Endodermal cell (in vitro differentiated cells): ENCODE measurements around the gene AIG1. TPM values are rescaled to one million over a fixed set of nuclear protein-coding genes. Genes with fewer than 3 reads are reported as not detected.

ENCODE experiments used
- DNase-seq: peaks from one replicate; pipeline ENCODE4 v3.0.0-alpha.2; 2017
- H3K27ac ChIP-seq: 2 replicates; pipeline ENCODE4 v1.5.1; 2013; ENCODE audit warnings: mild to moderate bottlenecking, low read depth, low read length, moderate library complexity
- H3K27me3 ChIP-seq: 2 replicates; pipeline ENCODE4 v1.6.1; 2013; ENCODE audit warnings: mild to moderate bottlenecking, low read length, moderate library complexity; ENCODE audit not compliant: insufficient read depth, control insufficient read depth, poor library complexity, severe bottlenecking
- H3K36me3 ChIP-seq: 2 replicates; pipeline ENCODE4 v1.7.0; 2013; ENCODE audit warnings: mild to moderate bottlenecking, low read length, moderate library complexity; ENCODE audit not compliant: control insufficient read depth, insufficient read depth
- H3K4me1 ChIP-seq: one replicate; pipeline ENCODE4 v1.7.0; 2013; ENCODE audit warnings: low read length; ENCODE audit not compliant: control insufficient read depth, insufficient read depth
- H3K4me3 ChIP-seq: 2 replicates; pipeline ENCODE4 v1.5.1; 2013; ENCODE audit warnings: mild to moderate bottlenecking, low read length, moderate library complexity
- H3K9ac ChIP-seq: 2 replicates; pipeline ENCODE4 v1.6.1; 2013; ENCODE audit warnings: mild to moderate bottlenecking, low read length, moderate library complexity; ENCODE audit not compliant: poor library complexity, severe bottlenecking; ENCODE audit errors: extremely low read depth
- H3K9me3 ChIP-seq: 2 replicates; pipeline ENCODE4 v1.6.1; 2013; ENCODE audit warnings: mild to moderate bottlenecking, low read length, moderate library complexity; ENCODE audit not compliant: control insufficient read depth
- H3K27ac Mint-ChIP-seq: 2 replicates; pipeline ENCODE4 v1.8.0; 2020; ENCODE audit warnings: mixed read lengths
- H3K27me3 Mint-ChIP-seq: 2 replicates; pipeline ENCODE4 v1.8.0; 2021; ENCODE audit warnings: mild to moderate bottlenecking, mixed read lengths; ENCODE audit not compliant: insufficient read depth
- H3K36me3 Mint-ChIP-seq: 2 replicates; pipeline ENCODE4 v1.8.0; 2020; ENCODE audit warnings: low read depth, mixed read lengths
- H3K4me1 Mint-ChIP-seq: 2 replicates; pipeline ENCODE4 v1.8.0; 2020; ENCODE audit warnings: mixed read lengths
- H3K4me3 Mint-ChIP-seq: 2 replicates; pipeline ENCODE4 v1.8.0; 2020; ENCODE audit warnings: mild to moderate bottlenecking, moderate library complexity, mixed read lengths
- H3K9me3 Mint-ChIP-seq: 2 replicates; pipeline ENCODE4 v1.8.0; 2020; ENCODE audit warnings: mild to moderate bottlenecking, mixed read lengths
- whole genome bisulfite sequencing, 2 experiments: methylation state at CpG; one replicate each; pipeline versions ENCODE4 v1.1.5 to v1.1.7; 2013; ENCODE audit warnings: missing lambda C conversion rate in 2 of 2, mixed read lengths in 1 of 2; ENCODE audit not compliant: insufficient coverage in 1 of 2, insufficient read length in 1 of 2; 5-methylcytosine and 5-hydroxymethylcytosine counted together
- total RNA-seq, 2 donors: library from RNA; stranded (reverse); fragmentation: NEBNext Ultra II Directional in 1 of 2; extraction: Animal tissue kit (Norgen Biotek cat#: 25700) in 1 of 2; gene quantifications; 2 replicates in 1 of 2; 3 replicates in 1 of 2; pipeline ENCODE4 v1.2.1, GENCODE V29; 2021
- TF ChIP-seq, protein P1 (sequence below): fragments of 200-600 bp; sonication (generic); conservative IDR thresholded peaks from 2 replicates; pipeline ENCODE4 v1.5.0; 2021; ENCODE audit warnings: antibody characterized with exemption, mild to moderate bottlenecking

AIG1 gene
- total RNA-seq, 2 donors from 2014 or later = 23.0 to 25.2 TPM

DNA sequence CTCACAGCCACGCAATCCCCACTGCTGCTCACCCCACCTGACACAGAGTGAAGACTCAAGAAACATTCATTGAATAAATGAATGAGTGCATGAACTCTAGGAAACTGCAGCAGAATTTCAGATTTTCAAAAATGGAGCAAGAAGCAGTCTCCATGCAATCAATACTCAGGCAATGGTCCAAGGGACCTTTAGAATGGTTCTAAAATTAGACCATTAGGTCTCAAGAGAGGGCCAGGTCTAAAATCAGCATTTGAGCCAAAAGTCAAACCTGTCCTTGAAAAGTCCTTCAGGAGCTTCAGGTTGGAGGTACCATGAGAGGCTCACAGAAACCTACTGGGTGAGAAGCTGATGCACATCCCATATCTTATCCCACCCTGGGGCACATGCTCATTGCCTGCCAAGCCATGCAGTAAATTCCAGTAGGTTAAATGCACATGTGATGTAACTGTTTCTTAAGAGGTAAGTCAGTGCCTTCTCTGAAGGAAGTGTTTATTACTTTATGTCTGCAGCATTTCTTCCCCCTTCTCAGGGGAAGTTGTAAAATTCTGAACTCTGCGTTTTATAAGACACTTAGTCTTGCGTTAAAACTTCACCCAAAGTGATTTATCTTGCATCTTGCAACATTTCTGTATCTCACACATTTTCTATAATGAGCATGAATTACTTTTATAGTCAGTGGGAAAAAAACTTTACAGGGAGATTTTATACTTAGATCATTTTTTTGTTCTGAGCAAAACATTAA lies 263.2 kb downstream of the AIG1 start:
- Mint-ChIP-seq H3K4me1 (no peaks in the 10 kb centered on the region), H3K27me3 (no peaks in the 10 kb centered on the region), H3K4me3 (no peak overlapping the region), H3K36me3 (no peaks in the 10 kb centered on the region), H3K27ac (no peak overlapping the region), H3K9me3 (no peaks in the 10 kb centered on the region)
- Histone ChIP-seq H3K9me3 (no peaks in the 10 kb centered on the region), H3K27me3 (no peaks in the 10 kb centered on the region), H3K27ac (no peak overlapping the region), H3K9ac (no peak overlapping the region), H3K4me1 (no peaks in the 10 kb centered on the region), H3K4me3 (no peak overlapping the region), H3K36me3 (no peaks in the 10 kb centered on the region)
- 96% methylated on average over 3 of the region's 3 CpGs; no CpG with 5 or more reads in 1 of the 2 experiments for WGBS, 2 experiments
- no peak for DNase-seq
- TF ChIP-seq, protein P1, sequence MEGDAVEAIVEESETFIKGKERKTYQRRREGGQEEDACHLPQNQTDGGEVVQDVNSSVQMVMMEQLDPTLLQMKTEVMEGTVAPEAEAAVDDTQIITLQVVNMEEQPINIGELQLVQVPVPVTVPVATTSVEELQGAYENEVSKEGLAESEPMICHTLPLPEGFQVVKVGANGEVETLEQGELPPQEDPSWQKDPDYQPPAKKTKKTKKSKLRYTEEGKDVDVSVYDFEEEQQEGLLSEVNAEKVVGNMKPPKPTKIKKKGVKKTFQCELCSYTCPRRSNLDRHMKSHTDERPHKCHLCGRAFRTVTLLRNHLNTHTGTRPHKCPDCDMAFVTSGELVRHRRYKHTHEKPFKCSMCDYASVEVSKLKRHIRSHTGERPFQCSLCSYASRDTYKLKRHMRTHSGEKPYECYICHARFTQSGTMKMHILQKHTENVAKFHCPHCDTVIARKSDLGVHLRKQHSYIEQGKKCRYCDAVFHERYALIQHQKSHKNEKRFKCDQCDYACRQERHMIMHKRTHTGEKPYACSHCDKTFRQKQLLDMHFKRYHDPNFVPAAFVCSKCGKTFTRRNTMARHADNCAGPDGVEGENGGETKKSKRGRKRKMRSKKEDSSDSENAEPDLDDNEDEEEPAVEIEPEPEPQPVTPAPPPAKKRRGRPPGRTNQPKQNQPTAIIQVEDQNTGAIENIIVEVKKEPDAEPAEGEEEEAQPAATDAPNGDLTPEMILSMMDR = no peak

DNA sequence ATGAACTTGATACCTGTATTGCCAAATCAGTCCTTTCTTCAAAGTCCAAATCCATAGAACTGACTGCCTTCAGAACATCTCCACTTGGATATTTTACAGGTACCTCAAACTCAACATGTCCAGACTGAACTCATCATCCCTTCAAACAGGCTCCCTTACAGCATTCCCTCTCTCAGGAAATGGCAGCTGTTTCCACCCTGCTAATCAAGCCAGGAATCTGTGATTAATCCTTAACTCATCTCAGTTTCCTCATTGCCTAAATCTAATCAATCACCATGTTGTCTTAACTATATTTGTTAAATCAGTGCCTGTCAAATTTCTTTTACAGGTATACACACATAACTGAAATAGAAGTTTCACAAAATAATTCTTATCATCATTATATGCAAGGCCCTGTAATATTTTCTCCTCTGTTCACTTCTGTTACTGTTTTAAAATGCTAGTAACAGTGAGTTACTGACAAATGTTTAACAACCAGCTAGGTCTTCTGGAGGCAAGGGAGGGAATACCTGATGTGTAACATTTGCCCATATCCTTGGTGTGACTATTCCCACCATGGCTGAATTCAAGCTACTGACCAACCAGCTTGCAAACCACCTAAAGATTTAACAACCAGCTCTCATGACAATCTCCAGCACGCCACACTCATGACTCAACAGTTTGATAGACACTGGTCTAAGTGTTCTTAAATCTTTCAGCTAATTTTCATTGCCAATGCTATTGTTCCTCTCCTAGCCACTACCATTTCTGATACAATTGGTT lies 264.9 kb downstream of the AIG1 start:
- WGBS, 2 experiments = 78 to 82% methylated on average over 1 of the region's 1 CpG
- Histone ChIP-seq H3K9me3 (no peaks in the 10 kb centered on the region), H3K4me3 (no peak overlapping the region), H3K9ac (no peak overlapping the region), H3K27me3 (no peaks in the 10 kb centered on the region), H3K27ac (no peak overlapping the region), H3K36me3 (no peaks in the 10 kb centered on the region), H3K4me1 (no peaks in the 10 kb centered on the region)
- Mint-ChIP-seq H3K4me1 (no peaks in the 10 kb centered on the region), H3K27me3 (no peaks in the 10 kb centered on the region), H3K9me3 (no peaks in the 10 kb centered on the region), H3K36me3 (no peaks in the 10 kb centered on the region), H3K27ac (no peak overlapping the region), H3K4me3 (no peak overlapping the region)
- no peak for DNase-seq
- TF ChIP-seq, protein P1 = no peak

GRCh38 chr6:143328876-143329275 lies 268.2 kb downstream of the AIG1 start:
- peak overlapping the region; percentile 30 for H3K4me3 ChIP-seq
- no peaks in the 10 kb centered on the region for H3K36me3 Mint-ChIP-seq
- no peaks in the 10 kb centered on the region for H3K27me3 ChIP-seq
- H3K27ac ChIP-seq = no peak overlapping the region
- no peak overlapping the region for H3K4me3 Mint-ChIP-seq
- DNase-seq = no peak
- H3K27me3 Mint-ChIP-seq = no peaks in the 10 kb centered on the region
- H3K27ac Mint-ChIP-seq = no peak overlapping the region
- no peaks in the 10 kb centered on the region for H3K9me3 ChIP-seq
- no peak overlapping the region for H3K9ac ChIP-seq
- H3K4me1 ChIP-seq = no peaks in the 10 kb centered on the region
- TF ChIP-seq, protein P1 = no peak
- 86 to 95% methylated on average over 1 of the region's 1 CpG for WGBS, 2 experiments
- no peaks in the 10 kb centered on the region for H3K4me1 Mint-ChIP-seq
- H3K9me3 Mint-ChIP-seq = no peaks in the 10 kb centered on the region
- no peaks in the 10 kb centered on the region for H3K36me3 ChIP-seq
